HCT116 (cell line): Measurements from ENCODE around the gene GFPT2. TPM values are rescaled to one million over a fixed set of nuclear protein-coding genes. Genes with fewer than 3 reads are reported as not detected.

Source experiments
- ATAC-seq: fragments of 200-7000 bp; cut with Tn5 transposase; 2 replicates; pipeline ENCODE4 v1.9.1; 2020; ENCODE audit warnings: mild to moderate bottlenecking, moderate library complexity
- BruUV-seq: library from RNA; stranded (reverse); fragments of 400-500 nt; replicated peaks from 2 replicates; lab custom pipeline; 2021; lab: Mats Ljungman, UMichigan
- CTCF ChIA-PET: fragments of 300-600 bp; sonication (Branson Sonifier 250); formaldehyde crosslinking; loops from one replicate; lab custom pipeline; 2021; ENCODE audit warnings: antibody characterized with exemption; lab: Charles Lee
- POLR2A ChIA-PET: fragments of 300-600, 350-600 bp; sonication (Branson Sonifier 250); formaldehyde crosslinking; loops from one replicate; lab custom pipeline; 2021; ENCODE audit warnings: antibody characterized with exemption; lab: Charles Lee
- RAD21 ChIA-PET, 2 experiments: fragments of 300-600 bp; sonication (Branson Sonifier 250); formaldehyde crosslinking; loops; one replicate each; lab custom pipeline; 2023; ENCODE audit warnings: low total read pairs in 2 of 2; ENCODE audit not compliant: uncharacterized antibody in 2 of 2, unreplicated experiment in 2 of 2, low non-redundant PET in 1 of 2; lab: Charles Lee
- DNase-seq: peaks from one replicate; pipeline ENCODE4 v3.0.0-alpha.2; 2010; ENCODE audit warnings: low read depth, low spot score
- H2AFZ ChIP-seq: fragments of 200-600 bp; shearing (Covaris generic), sonication (generic); 2 replicates; pipeline ENCODE4 v1.6.1; 2017; ENCODE audit warnings: low read depth, mixed run types, mixed read lengths, antibody characterized with exemption, low read length; ENCODE audit not compliant: poor library complexity, severe bottlenecking
- H3K27ac ChIP-seq: 2 replicates; pipeline ENCODE4 v1.5.1; 2012; ENCODE audit warnings: low read depth, low read length
- H3K27me3 ChIP-seq: fragments of 200-600 bp; sonication (generic); 2 replicates; pipeline ENCODE4 v1.6.1; 2016; ENCODE audit warnings: mixed run types, low read length, mixed read lengths; ENCODE audit not compliant: insufficient read depth
- H3K36me3 ChIP-seq, 2 experiments: fragments of 200-500 bp in 1 of 2; fragments of 200-600 bp in 1 of 2; sonication (Bioruptor generic) in 1 of 2; sonication (generic) in 1 of 2; 2 replicates each; pipeline versions ENCODE4 v1.5.1 to v1.6.1; 2014 to 2016; ENCODE audit warnings: low read length in 2 of 2, inconsistent platforms in 1 of 2, mixed read lengths in 1 of 2, mixed run types in 1 of 2; ENCODE audit not compliant: insufficient read depth in 2 of 2, control insufficient read depth in 1 of 2
- H3K4me1 ChIP-seq, 2 experiments: fragments of 200-600 bp in 1 of 2; sonication (generic) in 1 of 2; 2 replicates each; pipeline versions ENCODE4 v1.5.1 to v1.6.1; 2012 to 2017; ENCODE audit warnings: low read length in 2 of 2, inconsistent platforms in 1 of 2, mild to moderate bottlenecking in 1 of 2, mixed read lengths in 1 of 2, mixed run types in 1 of 2, moderate library complexity in 1 of 2; ENCODE audit not compliant: insufficient read depth in 2 of 2, control insufficient read depth in 1 of 2
- H3K4me2 ChIP-seq: fragments of 200-600 bp; sonication (generic); 2 replicates; pipeline ENCODE4 v1.6.1; 2017; ENCODE audit warnings: mixed run types, low read length, mixed read lengths
- H3K4me3 ChIP-seq, 2 experiments: fragments of 200-600 bp in 1 of 2; sonication (generic) in 1 of 2; replicated peaks in 1 of 2; 2 replicates each; pipeline ENCODE4 v1.5.1; 2011 to 2016; ENCODE audit warnings: low read length in 2 of 2, control low read depth in 1 of 2, low read depth in 1 of 2, mild to moderate bottlenecking in 1 of 2, mixed read lengths in 1 of 2, mixed run types in 1 of 2
- H3K79me2 ChIP-seq: fragments of 200-600 bp; sonication (generic); 2 replicates; pipeline ENCODE4 v1.6.1; 2017; ENCODE audit warnings: mild to moderate bottlenecking, mixed run types, low read length, moderate library complexity, mixed read lengths; ENCODE audit not compliant: insufficient read depth
- H3K9ac ChIP-seq: fragments of 200-600 bp; sonication (generic); 2 replicates; pipeline ENCODE4 v1.6.1; 2016; ENCODE audit warnings: low read length, mixed read lengths
- H3K9me2 ChIP-seq: fragments of 200-600 bp; sonication (generic), shearing (Covaris generic); 2 replicates; pipeline ENCODE4 v1.6.1; 2017; ENCODE audit warnings: mixed run types, mild to moderate bottlenecking, moderate library complexity; ENCODE audit not compliant: insufficient read depth
- H3K9me3 ChIP-seq, 2 experiments: fragments of 200-500 bp in 1 of 2; fragments of 200-600 bp in 1 of 2; sonication (Bioruptor generic) in 1 of 2; sonication (generic) in 1 of 2; 2 replicates each; pipeline ENCODE4 v1.6.1; 2014 to 2017; ENCODE audit warnings: low read length in 2 of 2, mixed read lengths in 2 of 2, inconsistent platforms in 1 of 2, low read depth in 1 of 2, mild to moderate bottlenecking in 1 of 2, mixed run types in 1 of 2, moderate library complexity in 1 of 2; ENCODE audit not compliant: control insufficient read depth in 1 of 2, insufficient read depth in 1 of 2
- H4K20me1 ChIP-seq: fragments of 200-600 bp; sonication (generic), shearing (Covaris generic); 2 replicates; pipeline ENCODE4 v1.6.1; 2017; ENCODE audit warnings: mixed run types, mild to moderate bottlenecking, moderate library complexity; ENCODE audit not compliant: insufficient read depth
- CBX3 ChIP-seq: IDR thresholded peaks from 2 replicates; pipeline ENCODE4 v1.6.1; 2012; ENCODE audit warnings: low read depth
- CEBPB ChIP-seq: IDR thresholded peaks from 2 replicates; pipeline ENCODE4 v1.6.1; 2012; ENCODE audit warnings: low read depth
- EGR1 ChIP-seq: IDR thresholded peaks from 2 replicates; pipeline ENCODE4 v1.6.1; 2012; ENCODE audit warnings: low read depth
- ELF1 ChIP-seq: IDR thresholded peaks from 2 replicates; pipeline ENCODE4 v1.6.1; 2012; ENCODE audit warnings: low read depth, borderline replicate concordance
- FOSL1 ChIP-seq: IDR thresholded peaks from 2 replicates; pipeline ENCODE4 v1.6.1; 2012; ENCODE audit warnings: low read depth
- JUND ChIP-seq: IDR thresholded peaks from 2 replicates; pipeline ENCODE4 v1.6.1; 2012
- POLR2A ChIP-seq: IDR thresholded peaks from 2 replicates; pipeline ENCODE4 v1.7.0; 2011; ENCODE audit warnings: borderline replicate concordance; ENCODE audit not compliant: insufficient read depth, insufficient read length; ENCODE audit errors: extremely low read depth
- POLR2AphosphoS5 ChIP-seq: IDR thresholded peaks from 2 replicates; pipeline ENCODE4 v1.6.1; 2011; ENCODE audit warnings: mild to moderate bottlenecking, low read depth, low read length, moderate library complexity
- RAD21 ChIP-seq: IDR thresholded peaks from 2 replicates; pipeline ENCODE4 v1.6.1; 2012; ENCODE audit warnings: low read depth, mild to moderate bottlenecking
- SP1 ChIP-seq: IDR thresholded peaks from 2 replicates; pipeline ENCODE4 v1.6.1; 2012; ENCODE audit warnings: low read depth
- SRF ChIP-seq: IDR thresholded peaks from 2 replicates; pipeline ENCODE4 v1.6.1; 2012; ENCODE audit warnings: low read depth
- ZFX ChIP-seq: fragments of 450-650 bp; IDR thresholded peaks from 2 replicates; pipeline ENCODE4 v1.6.1; 2017
- ZNF274 ChIP-seq: fragments of 200-500 bp; sonication (Bioruptor generic); IDR thresholded peaks from 2 replicates; pipeline ENCODE4 v1.6.1; 2014; ENCODE audit warnings: mild to moderate bottlenecking, low read depth, low read length, inconsistent platforms
- intact Hi-C: fragments of 100-400 bp; cut with micrococcal nuclease; formaldehyde crosslinking; loops from 2 replicates; pipeline ENCODE4 v1.10.0; 2022
- total RNA-seq: library from RNA; stranded (reverse); gene quantifications from one replicate; pipeline ENCODE4 v1.2.1, GENCODE V29; 2021; ENCODE audit not compliant: unreplicated experiment
- TF ChIP-seq, protein P1 (sequence below): IDR thresholded peaks from 2 replicates; pipeline ENCODE4 v1.6.1; 2012
- TF ChIP-seq, protein P2 (sequence below): IDR thresholded peaks from 2 replicates; pipeline ENCODE4 v1.6.1; 2012
- TF ChIP-seq, protein P3 (sequence below): IDR thresholded peaks from 2 replicates; pipeline ENCODE4 v1.6.1; 2011; ENCODE audit warnings: mild to moderate bottlenecking, low read length, moderate library complexity; ENCODE audit not compliant: insufficient replicate concordance; ENCODE audit errors: extremely low read depth
- TF ChIP-seq, protein P4 (sequence below), 3 experiments: fragments of 200-600 bp in 1 of 3; sonication (generic) in 1 of 3; IDR thresholded peaks in 2 of 3; conservative IDR thresholded peaks in 1 of 3; 2 replicates each; pipeline ENCODE4 v1.5.1; 2012 to 2017; ENCODE audit warnings: low read depth in 2 of 3, low read length in 2 of 3, antibody characterized with exemption in 1 of 3, borderline replicate concordance in 1 of 3, control low read depth in 1 of 3, mild to moderate bottlenecking in 1 of 3, mixed read lengths in 1 of 3, mixed run types in 1 of 3, moderate library complexity in 1 of 3; ENCODE audit not compliant: insufficient read depth in 1 of 3

The GFPT2 gene
- total RNA-seq, 1 experiment from 2014 or later: 16.1 TPM

DNA sequence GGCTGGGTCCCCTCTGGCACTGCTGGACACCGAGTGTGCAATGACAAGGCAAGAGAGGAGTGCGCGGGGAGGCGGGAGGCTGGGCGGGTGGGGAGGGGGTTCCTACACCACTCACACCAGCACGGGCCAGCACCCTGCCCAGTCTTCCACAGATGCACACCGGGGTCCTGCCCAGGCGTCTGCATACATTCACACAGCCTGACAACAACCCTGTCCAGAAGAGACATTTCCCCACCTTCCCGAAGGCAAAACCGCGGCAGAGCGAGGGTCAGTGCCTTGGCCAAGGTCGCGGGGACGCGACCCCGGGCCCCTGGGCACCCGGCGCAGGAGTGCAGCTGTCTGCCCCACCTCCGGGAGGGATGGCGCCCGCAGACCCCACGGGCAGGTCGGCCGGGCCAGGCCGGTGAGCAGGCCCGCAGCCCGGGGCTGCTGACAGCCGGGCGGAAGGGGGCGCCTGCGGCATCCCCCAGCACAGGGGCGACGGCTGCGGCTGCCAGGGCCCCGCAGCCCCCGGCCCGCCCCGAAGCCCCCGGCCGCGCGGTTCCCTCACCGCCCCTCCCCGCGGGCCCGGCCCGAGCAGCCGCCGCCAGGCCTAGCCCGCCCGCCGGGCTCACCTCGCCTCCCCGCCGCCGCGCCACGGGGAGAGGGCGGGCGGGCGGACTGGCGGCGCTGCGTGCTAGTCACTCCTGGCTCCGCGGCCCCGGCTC, 61.7 kb downstream of the GFPT2 start:
- intact Hi-C loops: loop anchor here (10.0 kb wide), 1 partner anchor 167 kb away; no protein-coding TSS in a partner anchor

More for the DNA sequence above, 61.7 kb downstream of the GFPT2 start:
- Histone ChIP-seq H3K9ac (peak overlapping the region; percentile 73), H3K4me1 (peaks cover 10 to 24% of the 10 kb centered on the region in 2 experiments), H3K79me2 (peaks cover 45% of the 10 kb centered on the region), H3K4me3 (peak overlapping the region; percentile 71 to 79), H3K36me3 (peaks cover 0 to 5% of the 10 kb centered on the region in 2 experiments; a peak in 1 of 4 replicates), H4K20me1 (no peaks in the 10 kb centered on the region), H2AFZ (no peak overlapping the region), H3K27me3 (no peaks in the 10 kb centered on the region), H3K9me3 (no peaks in the 10 kb centered on the region), H3K9me2 (no peaks in the 10 kb centered on the region), H3K4me2 (peak overlapping the region; percentile 84), H3K27ac (peak overlapping the region; percentile 55; the same call in 1 of the 2 replicates)
- ATAC-seq: peak; percentile 44
- RAD21 ChIA-PET: interaction anchor here in 1 of 2 experiments (0.8 kb wide), 2 partner anchors 41 to 46 kb away, joined by 3 read pairs; no protein-coding TSS in a partner anchor
- DNase-seq: no peak
- CTCF ChIA-PET: interaction anchor here (0.6 to 3.7 kb wide), 4 partner anchors 24 to 180 kb away, joined by 3 to 28 read pairs (median 17); no protein-coding TSS in a partner anchor
- TF ChIP-seq, protein P1, sequence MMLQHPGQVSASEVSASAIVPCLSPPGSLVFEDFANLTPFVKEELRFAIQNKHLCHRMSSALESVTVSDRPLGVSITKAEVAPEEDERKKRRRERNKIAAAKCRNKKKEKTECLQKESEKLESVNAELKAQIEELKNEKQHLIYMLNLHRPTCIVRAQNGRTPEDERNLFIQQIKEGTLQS: no peak
- TF ChIP-seq POLR2A (no peak), CEBPB (no peak), SP1 (no peak), FOSL1 (no peak), ELF1 (no peak), SRF (no peak), ZFX (peak; percentile 72), EGR1 (no peak), JUND (no peak), POLR2AphosphoS5 (no peak), RAD21 (no peak), CBX3 (no peak), ZNF274 (no peak)
- TF ChIP-seq, protein P2, sequence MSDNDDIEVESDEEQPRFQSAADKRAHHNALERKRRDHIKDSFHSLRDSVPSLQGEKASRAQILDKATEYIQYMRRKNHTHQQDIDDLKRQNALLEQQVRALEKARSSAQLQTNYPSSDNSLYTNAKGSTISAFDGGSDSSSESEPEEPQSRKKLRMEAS: no peak
- TF ChIP-seq, protein P3, sequence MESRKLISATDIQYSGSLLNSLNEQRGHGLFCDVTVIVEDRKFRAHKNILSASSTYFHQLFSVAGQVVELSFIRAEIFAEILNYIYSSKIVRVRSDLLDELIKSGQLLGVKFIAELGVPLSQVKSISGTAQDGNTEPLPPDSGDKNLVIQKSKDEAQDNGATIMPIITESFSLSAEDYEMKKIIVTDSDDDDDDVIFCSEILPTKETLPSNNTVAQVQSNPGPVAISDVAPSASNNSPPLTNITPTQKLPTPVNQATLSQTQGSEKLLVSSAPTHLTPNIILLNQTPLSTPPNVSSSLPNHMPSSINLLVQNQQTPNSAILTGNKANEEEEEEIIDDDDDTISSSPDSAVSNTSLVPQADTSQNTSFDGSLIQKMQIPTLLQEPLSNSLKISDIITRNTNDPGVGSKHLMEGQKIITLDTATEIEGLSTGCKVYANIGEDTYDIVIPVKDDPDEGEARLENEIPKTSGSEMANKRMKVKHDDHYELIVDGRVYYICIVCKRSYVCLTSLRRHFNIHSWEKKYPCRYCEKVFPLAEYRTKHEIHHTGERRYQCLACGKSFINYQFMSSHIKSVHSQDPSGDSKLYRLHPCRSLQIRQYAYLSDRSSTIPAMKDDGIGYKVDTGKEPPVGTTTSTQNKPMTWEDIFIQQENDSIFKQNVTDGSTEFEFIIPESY: no peak
- TF ChIP-seq, protein P4, sequence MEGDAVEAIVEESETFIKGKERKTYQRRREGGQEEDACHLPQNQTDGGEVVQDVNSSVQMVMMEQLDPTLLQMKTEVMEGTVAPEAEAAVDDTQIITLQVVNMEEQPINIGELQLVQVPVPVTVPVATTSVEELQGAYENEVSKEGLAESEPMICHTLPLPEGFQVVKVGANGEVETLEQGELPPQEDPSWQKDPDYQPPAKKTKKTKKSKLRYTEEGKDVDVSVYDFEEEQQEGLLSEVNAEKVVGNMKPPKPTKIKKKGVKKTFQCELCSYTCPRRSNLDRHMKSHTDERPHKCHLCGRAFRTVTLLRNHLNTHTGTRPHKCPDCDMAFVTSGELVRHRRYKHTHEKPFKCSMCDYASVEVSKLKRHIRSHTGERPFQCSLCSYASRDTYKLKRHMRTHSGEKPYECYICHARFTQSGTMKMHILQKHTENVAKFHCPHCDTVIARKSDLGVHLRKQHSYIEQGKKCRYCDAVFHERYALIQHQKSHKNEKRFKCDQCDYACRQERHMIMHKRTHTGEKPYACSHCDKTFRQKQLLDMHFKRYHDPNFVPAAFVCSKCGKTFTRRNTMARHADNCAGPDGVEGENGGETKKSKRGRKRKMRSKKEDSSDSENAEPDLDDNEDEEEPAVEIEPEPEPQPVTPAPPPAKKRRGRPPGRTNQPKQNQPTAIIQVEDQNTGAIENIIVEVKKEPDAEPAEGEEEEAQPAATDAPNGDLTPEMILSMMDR (IDR thresholded peaks at IDR 0.05 in 2 of 3, conservative IDR thresholded peaks at IDR 0.05 in 1 of 3; ENCODE audit: borderline replicate concordance in 1 of 3, insufficient read depth in 1 of 3, low read depth in 2 of 3, low read length in 2 of 3): peak in 2 of 3 experiments; percentile 8 to 21; a peak in 1 of 6 replicates
- POLR2A ChIA-PET: no interaction called here
- no TSS peak for BruUV-seq
